H9 (cell line): Measurements from ENCODE around the gene NADK. TPM values are rescaled to one million over a fixed set of nuclear protein-coding genes. Genes with fewer than 3 reads are reported as not detected.

Experiments
- DNase-seq: peaks from one replicate; pipeline ENCODE4 v3.0.0-alpha.2; 2017
- H2AFZ ChIP-seq: one replicate; pipeline ENCODE4 v1.6.1; 2013; ENCODE audit warnings: mild to moderate bottlenecking, low read length, control low read depth, moderate library complexity
- H2AK5ac ChIP-seq: 2 replicates; pipeline ENCODE4 v1.6.1; 2013; ENCODE audit warnings: low read length, control low read depth, mixed read lengths; ENCODE audit not compliant: insufficient read length
- H2BK120ac ChIP-seq: one replicate; pipeline ENCODE4 v1.6.1; 2013; ENCODE audit warnings: low read depth, mild to moderate bottlenecking, low read length, control low read depth, inconsistent platforms; ENCODE audit not compliant: poor library complexity, severe bottlenecking
- H2BK12ac ChIP-seq: 2 replicates; pipeline ENCODE4 v1.6.1; 2013; ENCODE audit warnings: low read length, control low read depth, mixed read lengths, low read depth; ENCODE audit not compliant: insufficient read length
- H2BK15ac ChIP-seq: 2 replicates; pipeline ENCODE4 v1.6.1; 2013; ENCODE audit warnings: low read depth, low read length, control low read depth
- H2BK20ac ChIP-seq: one replicate; pipeline ENCODE4 v1.6.1; 2013; ENCODE audit warnings: low read depth, mild to moderate bottlenecking, low read length, control low read depth, inconsistent platforms; ENCODE audit not compliant: poor library complexity, severe bottlenecking
- H2BK5ac ChIP-seq: 2 replicates; pipeline ENCODE4 v1.6.1; 2013; ENCODE audit warnings: low read length, control low read depth, mixed read lengths; ENCODE audit not compliant: insufficient read length
- H3K14ac ChIP-seq: 2 replicates; pipeline ENCODE4 v1.6.1; 2013; ENCODE audit warnings: low read length, control low read depth; ENCODE audit not compliant: insufficient read depth
- H3K18ac ChIP-seq: 2 replicates; pipeline ENCODE4 v1.6.1; 2013; ENCODE audit warnings: low read depth, mild to moderate bottlenecking, mixed read lengths, low read length, control low read depth; ENCODE audit not compliant: insufficient read length
- H3K23ac ChIP-seq: 2 replicates; pipeline ENCODE4 v1.6.1; 2013; ENCODE audit warnings: low read length, control low read depth, mixed read lengths, low read depth; ENCODE audit not compliant: insufficient read length
- H3K23me2 ChIP-seq: 2 replicates; pipeline ENCODE4 v1.6.1; 2013; ENCODE audit warnings: low read depth, mild to moderate bottlenecking, mixed read lengths, low read length, control low read depth; ENCODE audit not compliant: insufficient read length, poor library complexity, severe bottlenecking
- H3K27ac ChIP-seq: 2 replicates; pipeline ENCODE4 v1.5.1; 2013; ENCODE audit warnings: low read length, control low read depth, mixed read lengths, low read depth; ENCODE audit not compliant: insufficient read length
- H3K27me3 ChIP-seq: 2 replicates; pipeline ENCODE4 v1.6.1; 2013; ENCODE audit warnings: low read length, control low read depth, inconsistent platforms; ENCODE audit not compliant: insufficient read depth
- H3K4ac ChIP-seq: 2 replicates; pipeline ENCODE4 v1.6.1; 2013; ENCODE audit warnings: low read depth, mild to moderate bottlenecking, control low read depth, inconsistent platforms, low read length, moderate library complexity
- H3K4me1 ChIP-seq: 2 replicates; pipeline ENCODE4 v1.6.1; 2013; ENCODE audit warnings: low read length, control low read depth, inconsistent platforms; ENCODE audit not compliant: insufficient read depth
- H3K4me2 ChIP-seq: 2 replicates; pipeline ENCODE4 v1.6.1; 2013; ENCODE audit warnings: low read length, control low read depth, mixed read lengths; ENCODE audit not compliant: insufficient read length, insufficient read depth
- H3K56ac ChIP-seq: 2 replicates; pipeline ENCODE4 v1.6.1; 2013; ENCODE audit warnings: low read depth, mild to moderate bottlenecking, mixed read lengths, low read length, control low read depth; ENCODE audit not compliant: insufficient read length
- H3K79me1 ChIP-seq: 2 replicates; pipeline ENCODE4 v1.6.1; 2013; ENCODE audit warnings: low read depth, mild to moderate bottlenecking, moderate library complexity, low read length, control low read depth, inconsistent platforms; ENCODE audit not compliant: insufficient read depth, poor library complexity, severe bottlenecking
- H3K79me2 ChIP-seq: 2 replicates; pipeline ENCODE4 v1.6.1; 2013; ENCODE audit warnings: low read length, control low read depth, inconsistent platforms; ENCODE audit not compliant: insufficient read depth
- H3K9ac ChIP-seq: 2 replicates; pipeline ENCODE4 v1.6.1; 2013; ENCODE audit warnings: low read length, control low read depth, mixed read lengths; ENCODE audit not compliant: insufficient read length; ENCODE audit errors: extremely low read depth
- H3K9me3 ChIP-seq: one replicate; pipeline ENCODE4 v1.6.1; 2013; ENCODE audit warnings: low read depth, low read length, inconsistent platforms; ENCODE audit not compliant: control insufficient read depth
- H3T11ph ChIP-seq: one replicate; pipeline ENCODE4 v1.6.1; 2013; ENCODE audit warnings: mild to moderate bottlenecking, low read length, control low read depth, inconsistent platforms
- H4K20me1 ChIP-seq: one replicate; pipeline ENCODE4 v1.6.1; 2013; ENCODE audit not compliant: control insufficient read depth, insufficient read length, insufficient read depth
- H4K5ac ChIP-seq: 2 replicates; pipeline ENCODE4 v1.6.1; 2013; ENCODE audit warnings: low read depth, mild to moderate bottlenecking, mixed read lengths, low read length, control low read depth; ENCODE audit not compliant: insufficient read length
- H4K8ac ChIP-seq: replicated peaks from 2 replicates; pipeline ENCODE4 v1.6.1; 2013; ENCODE audit warnings: low read length, control low read depth, mixed read lengths, low read depth; ENCODE audit not compliant: insufficient read length
- H4K91ac ChIP-seq: 2 replicates; pipeline ENCODE4 v1.6.1; 2013; ENCODE audit warnings: low read depth, mild to moderate bottlenecking, moderate library complexity, mixed read lengths, low read length, control low read depth; ENCODE audit not compliant: insufficient read length
- H3K27ac Mint-ChIP-seq, 3 experiments: 2 replicates in 2 of 3; 3 replicates in 1 of 3; pipeline ENCODE4 v1.8.0; 2020 to 2021; ENCODE audit warnings: mixed read lengths in 3 of 3, mild to moderate bottlenecking in 1 of 3, moderate library complexity in 1 of 3
- H3K27me3 Mint-ChIP-seq: 2 replicates; pipeline ENCODE4 v1.8.0; 2021; ENCODE audit warnings: low read depth, mild to moderate bottlenecking, moderate library complexity, mixed read lengths
- H3K36me3 Mint-ChIP-seq, 3 experiments: 2 replicates in 2 of 3; 3 replicates in 1 of 3; pipeline ENCODE4 v1.8.0; 2020 to 2021; ENCODE audit warnings: low read depth in 3 of 3, mixed read lengths in 3 of 3; ENCODE audit not compliant: insufficient read depth in 1 of 3
- H3K4me1 Mint-ChIP-seq, 2 experiments: 2 replicates each; pipeline ENCODE4 v1.8.0; 2020; ENCODE audit warnings: mixed read lengths in 2 of 2
- H3K4me3 Mint-ChIP-seq, 2 experiments: 2 replicates in 1 of 2; 3 replicates in 1 of 2; pipeline ENCODE4 v1.8.0; 2020 to 2021; ENCODE audit warnings: mild to moderate bottlenecking in 2 of 2, mixed read lengths in 2 of 2, moderate library complexity in 1 of 2
- H3K9me3 Mint-ChIP-seq, 2 experiments: 2 replicates in 1 of 2; 3 replicates in 1 of 2; pipeline ENCODE4 v1.8.0; 2020; ENCODE audit warnings: mild to moderate bottlenecking in 2 of 2, mixed read lengths in 2 of 2, moderate library complexity in 1 of 2
- CTCF ChIP-seq: fragments of 200-600 bp; sonication (generic); conservative IDR thresholded peaks from 3 replicates; pipeline ENCODE4 v1.8.0; 2021; ENCODE audit warnings: antibody characterized with exemption, mild to moderate bottlenecking
- WGBS: extraction: QIAGEN DNeasy Blood & Tissue Kit; methylation state at CpG from one replicate; pipeline ENCODE4 v1.1.7; 2013; ENCODE audit warnings: missing lambda C conversion rate, low lambda C conversion rate, mixed read lengths; ENCODE audit not compliant: insufficient read length; ENCODE audit errors: extremely low coverage; 5-methylcytosine and 5-hydroxymethylcytosine counted together
- total RNA-seq: library from RNA; stranded (reverse); gene quantifications from 2 replicates; pipeline ENCODE4 v1.2.1, GENCODE V29; 2021

Gene NADK
- total RNA-seq, 1 experiment from 2014 or later: 105 TPM

GRCh38 chr1:1764876-1765470 lies 13.3 kb downstream of the NADK start:
- no CpG with 5 or more reads among the region's 23 CpGs for WGBS
- 0 out of 7 replicates have a peak overlapping the region, but pooled peaks of 1 of the 3 experiments have one; percentile 49 for H3K27ac Mint-ChIP-seq
- no peak overlapping the region for H2BK20ac ChIP-seq
- H3T11ph ChIP-seq: no peak overlapping the region
- TF ChIP-seq CTCF: no peak
- no peaks in the 10 kb centered on the region for H3K23me2 ChIP-seq
- H3K23ac ChIP-seq: no peak overlapping the region
- H4K20me1 ChIP-seq: no peaks in the 10 kb centered on the region
- no peak overlapping the region for H2AFZ ChIP-seq
- no peaks in the 10 kb centered on the region for H3K9me3 ChIP-seq
- no peak overlapping the region for H2BK120ac ChIP-seq
- no peak overlapping the region for H3K4me2 ChIP-seq
- H3K18ac ChIP-seq: no peak overlapping the region
- H3K9me3 Mint-ChIP-seq: peaks cover 0 to 2% of the 10 kb centered on the region in 2 experiments; a peak in 2 of 5 replicates
- no peak overlapping the region for H4K8ac ChIP-seq
- no peak overlapping the region for H2BK5ac ChIP-seq
- no peaks in the 10 kb centered on the region for H3K4me1 Mint-ChIP-seq
- H2BK15ac ChIP-seq: no peak overlapping the region
- no peak overlapping the region for H4K91ac ChIP-seq
- no peak overlapping the region for H3K56ac ChIP-seq
- H4K5ac ChIP-seq: no peak overlapping the region
- no peak overlapping the region for H3K27ac ChIP-seq
- H3K79me1 ChIP-seq: peaks cover 22% of the 10 kb centered on the region
- H3K79me2 ChIP-seq: peaks cover 10% of the 10 kb centered on the region; the same call in 1 of the 2 replicates
- H3K4me3 Mint-ChIP-seq: no peak overlapping the region
- no peaks in the 10 kb centered on the region for H3K27me3 Mint-ChIP-seq
- no peak overlapping the region for H2BK12ac ChIP-seq
- no peaks in the 10 kb centered on the region for H3K4me1 ChIP-seq
- H3K4ac ChIP-seq: no peak overlapping the region
- peaks cover 25 to 73% (median 65%) of the 10 kb centered on the region in 3 experiments for H3K36me3 Mint-ChIP-seq
- H3K9ac ChIP-seq: no peak overlapping the region
- DNase-seq: no peak
- H2AK5ac ChIP-seq: no peak overlapping the region
- H3K14ac ChIP-seq: no peak overlapping the region; the same call in 1 of the 2 replicates
- H3K27me3 ChIP-seq: no peaks in the 10 kb centered on the region
